Measurements from ENCODE around the gene BPIFB4. TPM values are rescaled to one million over a fixed set of nuclear protein-coding genes. Genes with fewer than 3 reads are reported as not detected.
A peak's percentile ranks its signal among the peaks of the same experiment; 100 is the strongest.

BPIFB4 gene
- total RNA-seq, 1 donor from 2014 or later, result not detected

- peaks cover 14% of the 10 kb centered on the region for H3K27me3 Mint-ChIP-seq (ENCODE audit: low read depth)
- H3K4me1 Mint-ChIP-seq, result no peaks in the 10 kb centered on the region
- no peak for TF ChIP-seq CTCF (conservative IDR thresholded peaks at IDR 0.05)
- H3K27ac Mint-ChIP-seq (ENCODE audit: unreplicated experiment), result no peak overlapping the region
- H3K36me3 Mint-ChIP-seq (ENCODE audit: low read depth), result no peaks in the 10 kb centered on the region
- DNase-seq (ENCODE audit: low read depth, low spot score), result no peak
- H3K9me3 Mint-ChIP-seq, result peaks cover 6% of the 10 kb centered on the region
- H3K4me3 Mint-ChIP-seq, result no peak overlapping the region
These were observed 46.1 kb upstream of the BPIFB4 start for GRCh38 chr20:33033381-33033780.

DNA sequence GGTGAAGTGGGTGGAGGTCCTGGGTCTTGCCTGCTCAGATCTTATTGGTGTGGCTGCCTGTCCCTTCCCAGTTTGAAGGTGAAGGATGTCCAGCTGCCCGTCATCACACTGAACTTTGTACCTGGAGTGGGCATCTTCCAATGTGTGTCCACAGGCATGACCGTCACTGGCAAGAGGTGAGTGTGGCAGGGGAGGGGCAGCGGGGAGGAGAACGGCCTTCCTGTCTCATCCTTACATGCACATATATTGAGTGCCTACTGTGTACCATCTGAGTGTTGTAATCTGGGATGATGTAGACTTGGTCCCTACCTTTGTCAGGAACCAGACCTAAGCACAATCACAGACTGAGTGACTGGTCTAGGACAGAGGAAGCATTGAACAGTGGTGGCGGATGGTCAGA, 45.3 kb upstream of the BPIFB4 start:
- peaks cover 8% of the 10 kb centered on the region for H3K9me3 Mint-ChIP-seq
- no peaks in the 10 kb centered on the region for H3K36me3 Mint-ChIP-seq (ENCODE audit: low read depth)
- H3K27ac Mint-ChIP-seq (ENCODE audit: unreplicated experiment), result no peak overlapping the region
- H3K4me1 Mint-ChIP-seq, result no peaks in the 10 kb centered on the region
- no peak overlapping the region for H3K4me3 Mint-ChIP-seq
- peaks cover 22% of the 10 kb centered on the region for H3K27me3 Mint-ChIP-seq (ENCODE audit: low read depth)
- no peak for TF ChIP-seq CTCF (conservative IDR thresholded peaks at IDR 0.05)
- DNase-seq (ENCODE audit: low read depth, low spot score), result no peak

DNA sequence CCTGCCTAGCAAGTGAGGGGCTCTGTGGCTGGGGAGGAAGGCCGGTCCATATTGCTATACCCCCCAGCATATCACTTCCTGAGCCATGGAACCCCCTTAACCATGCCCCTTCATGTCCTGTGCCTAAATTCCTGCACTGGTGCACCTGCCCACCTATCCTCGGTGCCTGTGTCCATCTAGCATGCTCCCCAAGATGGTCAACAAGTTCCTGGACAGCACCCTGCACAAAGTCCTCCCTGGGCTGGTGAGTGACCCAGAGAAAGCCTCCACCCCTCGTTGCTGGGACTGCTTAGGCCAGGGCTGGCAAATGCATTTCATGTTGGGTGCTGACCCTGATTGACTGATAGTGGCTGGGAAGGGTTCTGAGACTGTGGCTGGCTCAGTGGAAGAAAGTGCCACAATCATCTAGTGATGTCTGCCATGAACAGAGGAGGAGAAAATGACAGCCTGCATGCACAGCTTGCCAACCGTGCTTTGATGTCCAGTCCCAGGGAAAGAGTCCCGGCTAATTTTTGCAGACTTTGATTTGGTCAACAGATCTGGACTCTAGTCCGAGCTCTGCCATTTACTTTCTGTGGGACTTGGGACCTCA, 44.4 kb upstream of the BPIFB4 start:
- peaks cover 23% of the 10 kb centered on the region for H3K27me3 Mint-ChIP-seq (ENCODE audit: low read depth)
- no peak for TF ChIP-seq CTCF (conservative IDR thresholded peaks at IDR 0.05)
- no peaks in the 10 kb centered on the region for H3K4me1 Mint-ChIP-seq
- DNase-seq (ENCODE audit: low read depth, low spot score), result no peak
- H3K4me3 Mint-ChIP-seq, result no peak overlapping the region
- H3K9me3 Mint-ChIP-seq, result peaks cover 8% of the 10 kb centered on the region
- H3K27ac Mint-ChIP-seq (ENCODE audit: unreplicated experiment), result no peak overlapping the region
- no peaks in the 10 kb centered on the region for H3K36me3 Mint-ChIP-seq (ENCODE audit: low read depth)

- Mint-ChIP-seq H3K27ac (ENCODE audit: unreplicated experiment) (no peak overlapping the region), H3K36me3 (ENCODE audit: low read depth) (no peaks in the 10 kb centered on the region), H3K9me3 (peaks cover 8% of the 10 kb centered on the region), H3K27me3 (ENCODE audit: low read depth) (peaks cover 21% of the 10 kb centered on the region), H3K4me3 (no peak overlapping the region), H3K4me1 (no peaks in the 10 kb centered on the region)
- DNase-seq (ENCODE audit: low read depth, low spot score), result no peak
- no peak for TF ChIP-seq CTCF (conservative IDR thresholded peaks at IDR 0.05)
These were observed 42.0 kb upstream of the BPIFB4 start for GRCh38 chr20:33037456-33037855.

GRCh38 chr20:33038243-33038642, 41.2 kb upstream of the BPIFB4 start:
- Mint-ChIP-seq H3K4me3 (no peak overlapping the region), H3K4me1 (no peaks in the 10 kb centered on the region), H3K36me3 (ENCODE audit: low read depth) (no peaks in the 10 kb centered on the region), H3K27me3 (ENCODE audit: low read depth) (peaks cover 17% of the 10 kb centered on the region), H3K27ac (ENCODE audit: unreplicated experiment) (peak overlapping the region; percentile 2), H3K9me3 (peaks cover 8% of the 10 kb centered on the region)
- no peak for TF ChIP-seq CTCF (conservative IDR thresholded peaks at IDR 0.05)
- DNase-seq (ENCODE audit: low read depth, low spot score), result no peak

All from neural crest cell (in vitro differentiated cells).